Measurements from ENCODE around the gene HSD17B7.

DNA sequence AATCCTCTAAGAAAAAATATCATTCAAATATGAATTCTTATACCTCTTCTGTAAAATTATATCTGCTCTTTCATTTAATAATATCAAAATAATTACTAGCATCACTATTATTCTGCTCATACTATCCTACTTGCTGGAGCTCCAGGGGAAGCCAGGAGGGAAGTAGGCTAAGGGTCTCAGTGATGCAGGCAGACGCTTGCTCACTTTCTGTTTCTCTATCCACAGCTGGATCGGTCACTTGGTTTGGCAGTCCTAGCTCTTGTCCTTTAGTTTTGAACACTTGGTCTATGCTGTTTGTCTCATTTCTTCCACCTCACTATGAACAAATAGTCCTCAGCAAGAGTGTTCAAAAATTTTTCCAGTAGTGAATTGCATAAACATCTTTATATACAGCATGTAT, 59.2 kb downstream of the HSD17B7 start:
- TF ChIP-seq, protein P1, sequence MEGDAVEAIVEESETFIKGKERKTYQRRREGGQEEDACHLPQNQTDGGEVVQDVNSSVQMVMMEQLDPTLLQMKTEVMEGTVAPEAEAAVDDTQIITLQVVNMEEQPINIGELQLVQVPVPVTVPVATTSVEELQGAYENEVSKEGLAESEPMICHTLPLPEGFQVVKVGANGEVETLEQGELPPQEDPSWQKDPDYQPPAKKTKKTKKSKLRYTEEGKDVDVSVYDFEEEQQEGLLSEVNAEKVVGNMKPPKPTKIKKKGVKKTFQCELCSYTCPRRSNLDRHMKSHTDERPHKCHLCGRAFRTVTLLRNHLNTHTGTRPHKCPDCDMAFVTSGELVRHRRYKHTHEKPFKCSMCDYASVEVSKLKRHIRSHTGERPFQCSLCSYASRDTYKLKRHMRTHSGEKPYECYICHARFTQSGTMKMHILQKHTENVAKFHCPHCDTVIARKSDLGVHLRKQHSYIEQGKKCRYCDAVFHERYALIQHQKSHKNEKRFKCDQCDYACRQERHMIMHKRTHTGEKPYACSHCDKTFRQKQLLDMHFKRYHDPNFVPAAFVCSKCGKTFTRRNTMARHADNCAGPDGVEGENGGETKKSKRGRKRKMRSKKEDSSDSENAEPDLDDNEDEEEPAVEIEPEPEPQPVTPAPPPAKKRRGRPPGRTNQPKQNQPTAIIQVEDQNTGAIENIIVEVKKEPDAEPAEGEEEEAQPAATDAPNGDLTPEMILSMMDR (IDR thresholded peaks at IDR 0.05) = no peak
- no peak for TF ChIP-seq POLR2A (IDR thresholded peaks at IDR 0.05)
